SK-N-SH (cell line): Measurements from ENCODE around the gene RBP3. TPM values are rescaled to one million over a fixed set of nuclear protein-coding genes. Genes with fewer than 3 reads are reported as not detected.

Experiments
- CTCF ChIA-PET: fragments of 300-600, 350-600 bp; formaldehyde crosslinking; extraction: SDS; loops from one replicate; lab custom pipeline; 2021; lab: Yijun Ruan, JAX
- POLR2A ChIA-PET: fragments of 350-600 bp; sonication (Branson Sonifier 250); formaldehyde crosslinking; extraction: SDS; loops from one replicate; lab custom pipeline; 2020; ENCODE audit warnings: antibody characterized with exemption, inconsistent platforms; lab: Yijun Ruan, JAX
- DNase-seq: peaks from one replicate; pipeline ENCODE4 v3.0.0; 2012
- H2AFZ ChIP-seq: fragments of 200-600 bp; sonication (generic); 2 replicates; pipeline ENCODE4 v1.8.1; 2016; ENCODE audit warnings: antibody characterized with exemption, mild to moderate bottlenecking, low read depth
- H3F3A ChIP-seq: fragments of 200-600 bp; sonication (generic); replicated peaks from 2 replicates; pipeline ENCODE3; 2016; ENCODE audit warnings: antibody characterized with exemption, mild to moderate bottlenecking; ENCODE audit not compliant: insufficient read depth
- H3K27ac ChIP-seq, 2 experiments: fragments of 200-500 bp in 1 of 2; fragments of 200-600 bp in 1 of 2; sonication (Bioruptor generic) in 1 of 2; sonication (generic), shearing (Covaris generic) in 1 of 2; 2 replicates each; pipeline versions ENCODE4 v1.5.1 to v1.6.1; 2014 to 2016; ENCODE audit warnings: low read depth in 2 of 2, inconsistent platforms in 1 of 2, low read length in 1 of 2, mild to moderate bottlenecking in 1 of 2, mixed read lengths in 1 of 2
- H3K27me3 ChIP-seq: fragments of 200-600 bp; sonication (generic), shearing (Covaris generic); 2 replicates; pipeline ENCODE4 v1.6.1; 2016; ENCODE audit warnings: mixed run types; ENCODE audit not compliant: insufficient read depth
- H3K36me3 ChIP-seq, 2 experiments: fragments of 200-500 bp in 1 of 2; fragments of 200-600 bp in 1 of 2; sonication (Bioruptor generic) in 1 of 2; sonication (generic) in 1 of 2; replicated peaks in 1 of 2; 2 replicates each; pipeline versions ENCODE3 to v1.5.1; 2014 to 2016; ENCODE audit warnings: low read length in 1 of 2, mild to moderate bottlenecking in 1 of 2; ENCODE audit not compliant: insufficient read depth in 2 of 2, control insufficient read depth in 1 of 2
- H3K4me1 ChIP-seq, 2 experiments: fragments of 200-500 bp in 1 of 2; fragments of 200-600 bp in 1 of 2; sonication (Bioruptor generic) in 1 of 2; sonication (generic), shearing (Covaris generic) in 1 of 2; 2 replicates each; pipeline versions ENCODE4 v1.5.1 to v1.6.1; 2014 to 2016; ENCODE audit warnings: low read depth in 1 of 2, low read length in 1 of 2, mixed run types in 1 of 2; ENCODE audit not compliant: insufficient read depth in 2 of 2, control insufficient read depth in 1 of 2
- H3K4me2 ChIP-seq: fragments of 200-600 bp; sonication (generic), shearing (Covaris generic); 2 replicates; pipeline ENCODE4 v1.6.1; 2017; ENCODE audit warnings: mixed run types
- H3K4me3 ChIP-seq, 2 experiments: fragments of 200-500 bp in 1 of 2; fragments of 200-600 bp in 1 of 2; sonication (Bioruptor generic) in 1 of 2; sonication (generic), shearing (Covaris generic) in 1 of 2; 2 replicates each; pipeline versions ENCODE4 v1.5.1 to v1.8.1; 2014 to 2016; ENCODE audit warnings: low read depth in 2 of 2, inconsistent platforms in 1 of 2, low read length in 1 of 2, mild to moderate bottlenecking in 1 of 2, mixed read lengths in 1 of 2, moderate library complexity in 1 of 2
- H3K79me2 ChIP-seq: fragments of 200-600 bp; sonication (generic); 2 replicates; pipeline ENCODE4 v1.8.1; 2017; ENCODE audit warnings: mild to moderate bottlenecking; ENCODE audit not compliant: insufficient read depth
- H3K9ac ChIP-seq: fragments of 200-600 bp; sonication (generic); 2 replicates; pipeline ENCODE4 v1.6.1; 2017; ENCODE audit warnings: mixed run types
- H3K9me2 ChIP-seq: fragments of 200-600 bp; sonication (generic); 2 replicates; pipeline ENCODE4 v1.6.1; 2017; ENCODE audit warnings: mixed run types
- H3K9me3 ChIP-seq: fragments of 200-600 bp; sonication (generic); 2 replicates; pipeline ENCODE4 v1.6.1; 2017; ENCODE audit warnings: mixed run types, mild to moderate bottlenecking, moderate library complexity
- H4K20me1 ChIP-seq: fragments of 200-600 bp; sonication (generic); 2 replicates; pipeline ENCODE4 v1.6.1; 2017; ENCODE audit warnings: mild to moderate bottlenecking, mixed run types; ENCODE audit not compliant: insufficient read depth
- CHD2 ChIP-seq: fragments of 150-350 bp; IDR thresholded peaks from 2 replicates; pipeline ENCODE4 v1.6.1; 2018; ENCODE audit warnings: low read length; ENCODE audit not compliant: partially characterized antibody
- ELF1 ChIP-seq: IDR thresholded peaks from 2 replicates; pipeline ENCODE4 v1.4.0; 2012
- EZH2phosphoT487 ChIP-seq: fragments of 200-600 bp; sonication (generic); IDR thresholded peaks from 2 replicates; pipeline ENCODE4 v1.6.1; 2017; ENCODE audit warnings: low read depth, mixed run types, mild to moderate bottlenecking, antibody characterized with exemption, moderate library complexity, borderline replicate concordance
- FOSL2 ChIP-seq: IDR thresholded peaks from 2 replicates; pipeline ENCODE4 v1.4.0; 2012; ENCODE audit warnings: low read depth, mild to moderate bottlenecking, moderate library complexity, borderline replicate concordance
- FOXM1 ChIP-seq: IDR thresholded peaks from 2 replicates; pipeline ENCODE4 v1.4.0; 2012; ENCODE audit warnings: low read depth, mild to moderate bottlenecking
- GATA2 ChIP-seq: sonication (generic); formaldehyde crosslinking; IDR thresholded peaks from 2 replicates; pipeline ENCODE4 v1.5.0; 2020; ENCODE audit warnings: mild to moderate bottlenecking, missing genetic modification reagents
- JUND ChIP-seq: IDR thresholded peaks from 2 replicates; pipeline ENCODE4 v1.4.0; 2012
- MEF2A ChIP-seq: IDR thresholded peaks from 2 replicates; pipeline ENCODE4 v1.4.0; 2012; ENCODE audit warnings: low read depth, borderline replicate concordance
- NFIC ChIP-seq: IDR thresholded peaks from 2 replicates; pipeline ENCODE4 v1.4.0; 2012; ENCODE audit warnings: borderline replicate concordance
- NRF1 ChIP-seq: IDR thresholded peaks from 2 replicates; pipeline ENCODE4 v1.6.1; 2012; ENCODE audit warnings: low read depth, mild to moderate bottlenecking, low read length
- PBX3 ChIP-seq: IDR thresholded peaks from 2 replicates; pipeline ENCODE4; 2012
- RCOR1 ChIP-seq: fragments of 150-350 bp; IDR thresholded peaks from 2 replicates; pipeline ENCODE4 v1.6.1; 2017; ENCODE audit warnings: antibody characterized with exemption, low read length
- RFX5 ChIP-seq: IDR thresholded peaks from 2 replicates; pipeline ENCODE4 v1.6.1; 2012; ENCODE audit warnings: mild to moderate bottlenecking, improper control_type of control experiment, low read length
- RXRA ChIP-seq: IDR thresholded peaks from 2 replicates; pipeline ENCODE4 v1.4.0; 2012; ENCODE audit warnings: low read depth, mild to moderate bottlenecking, borderline replicate concordance
- TAF1 ChIP-seq: IDR thresholded peaks from 2 replicates; pipeline ENCODE4 v1.6.1; 2012; ENCODE audit warnings: low read depth, mild to moderate bottlenecking, low read length, moderate library complexity, borderline replicate concordance
- WGBS: methylation state at CpG from one replicate; pipeline ENCODE4 v1.1.6; 2017; ENCODE audit warnings: low lambda C conversion rate; 5-methylcytosine and 5-hydroxymethylcytosine counted together
- polyA plus RNA-seq, 3 experiments: library from polyadenylated mRNA; depleted of rRNA; stranded (reverse); fragments of >200 nt; gene quantifications; 2 replicates each; pipeline ENCODE4 v1.2.3, GENCODE V29; 2012
- TF ChIP-seq, protein P1 (sequence below): IDR thresholded peaks from 2 replicates; pipeline ENCODE4 v1.6.1; 2012; ENCODE audit warnings: mild to moderate bottlenecking, low read depth, low read length, moderate library complexity
- TF ChIP-seq, protein P2 (sequence below): fragments of 150-350 bp; IDR thresholded peaks from 2 replicates; pipeline ENCODE4 v1.6.1; 2016; ENCODE audit warnings: mild to moderate bottlenecking, low read depth, low read length

The RBP3 gene
- polyA plus RNA-seq, 1 of the 3 experiments (the other 2 are of a cell fraction), result not detected

GRCh38 chr10:47305566-47305965 lies 42.6 kb upstream of the RBP3 start (continued):
- TF ChIP-seq EZH2phosphoT487, result no peak
- no peak for TF ChIP-seq RCOR1

DNA sequence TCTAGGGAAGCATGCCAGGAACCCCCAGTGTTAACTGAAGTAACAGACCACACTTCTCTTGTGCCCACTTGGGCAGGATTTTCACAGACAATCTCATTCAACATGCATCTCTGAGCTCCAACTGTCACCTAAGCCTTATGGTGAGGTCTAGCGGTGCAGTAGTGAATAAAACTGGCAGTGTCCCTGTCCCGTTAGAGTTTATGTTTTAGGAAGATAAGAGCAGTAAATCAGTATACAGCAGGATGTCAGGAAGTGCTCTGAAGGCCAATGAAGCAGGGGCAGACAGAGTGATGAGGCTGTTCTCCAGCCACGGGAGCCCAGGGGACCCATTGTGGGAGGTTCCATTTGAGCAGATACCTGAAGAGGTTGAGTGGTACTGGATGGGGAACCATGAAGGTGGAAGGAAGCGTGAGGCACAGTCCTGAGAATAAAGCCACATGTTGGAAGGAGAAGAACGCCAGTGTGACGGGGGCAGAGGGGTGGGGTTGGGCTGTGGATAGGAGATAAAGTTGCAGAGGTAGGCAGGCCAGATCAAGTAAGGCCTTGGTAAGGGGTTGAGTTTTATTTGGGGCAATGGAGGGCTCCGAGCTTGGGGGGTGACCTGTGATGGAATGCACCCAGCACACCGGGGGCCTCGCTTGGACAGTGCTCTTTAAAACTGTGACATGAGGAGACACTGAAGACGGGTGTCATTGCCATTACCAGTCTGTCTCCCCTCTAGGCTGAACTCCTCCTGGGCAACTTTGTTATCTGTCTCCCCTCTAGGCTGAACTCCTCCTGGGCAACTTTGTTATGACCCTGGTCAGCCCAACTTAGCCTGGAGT lies 41.6 kb upstream of the RBP3 start:
- H3F3A ChIP-seq, result no peaks in the 10 kb centered on the region
- 28% methylated on average over 10 of the region's 10 CpGs for WGBS
- no peaks in the 10 kb centered on the region for H3K9me3 ChIP-seq
- ChIA-PET POLR2A (interaction anchor here (0.7 kb wide), 1 partner anchor 19 kb away, joined by 3 read pairs; no protein-coding TSS in a partner anchor), CTCF (interaction anchor here (1.1 to 12.0 kb wide), 2 partner anchors 46 to 274 kb away, joined by 3 to 337 read pairs; no protein-coding TSS in a partner anchor)
- DNase-seq, result no peak
- H3K4me1 ChIP-seq, result peaks cover 0 to 82% of the 10 kb centered on the region in 2 experiments; a peak in 1 of 4 replicates
- H3K79me2 ChIP-seq, result no peaks in the 10 kb centered on the region
- TF ChIP-seq, protein P1, sequence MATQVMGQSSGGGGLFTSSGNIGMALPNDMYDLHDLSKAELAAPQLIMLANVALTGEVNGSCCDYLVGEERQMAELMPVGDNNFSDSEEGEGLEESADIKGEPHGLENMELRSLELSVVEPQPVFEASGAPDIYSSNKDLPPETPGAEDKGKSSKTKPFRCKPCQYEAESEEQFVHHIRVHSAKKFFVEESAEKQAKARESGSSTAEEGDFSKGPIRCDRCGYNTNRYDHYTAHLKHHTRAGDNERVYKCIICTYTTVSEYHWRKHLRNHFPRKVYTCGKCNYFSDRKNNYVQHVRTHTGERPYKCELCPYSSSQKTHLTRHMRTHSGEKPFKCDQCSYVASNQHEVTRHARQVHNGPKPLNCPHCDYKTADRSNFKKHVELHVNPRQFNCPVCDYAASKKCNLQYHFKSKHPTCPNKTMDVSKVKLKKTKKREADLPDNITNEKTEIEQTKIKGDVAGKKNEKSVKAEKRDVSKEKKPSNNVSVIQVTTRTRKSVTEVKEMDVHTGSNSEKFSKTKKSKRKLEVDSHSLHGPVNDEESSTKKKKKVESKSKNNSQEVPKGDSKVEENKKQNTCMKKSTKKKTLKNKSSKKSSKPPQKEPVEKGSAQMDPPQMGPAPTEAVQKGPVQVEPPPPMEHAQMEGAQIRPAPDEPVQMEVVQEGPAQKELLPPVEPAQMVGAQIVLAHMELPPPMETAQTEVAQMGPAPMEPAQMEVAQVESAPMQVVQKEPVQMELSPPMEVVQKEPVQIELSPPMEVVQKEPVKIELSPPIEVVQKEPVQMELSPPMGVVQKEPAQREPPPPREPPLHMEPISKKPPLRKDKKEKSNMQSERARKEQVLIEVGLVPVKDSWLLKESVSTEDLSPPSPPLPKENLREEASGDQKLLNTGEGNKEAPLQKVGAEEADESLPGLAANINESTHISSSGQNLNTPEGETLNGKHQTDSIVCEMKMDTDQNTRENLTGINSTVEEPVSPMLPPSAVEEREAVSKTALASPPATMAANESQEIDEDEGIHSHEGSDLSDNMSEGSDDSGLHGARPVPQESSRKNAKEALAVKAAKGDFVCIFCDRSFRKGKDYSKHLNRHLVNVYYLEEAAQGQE, result no peak
- TF ChIP-seq FOSL2 (no peak), PBX3 (no peak), MEF2A (no peak), NFIC (no peak), FOXM1 (no peak), ELF1 (no peak), NRF1 (no peak), RFX5 (no peak), JUND (no peak), CHD2 (no peak), RXRA (no peak), GATA2 (no peak), TAF1 (no peak)
- TF ChIP-seq, protein P2, sequence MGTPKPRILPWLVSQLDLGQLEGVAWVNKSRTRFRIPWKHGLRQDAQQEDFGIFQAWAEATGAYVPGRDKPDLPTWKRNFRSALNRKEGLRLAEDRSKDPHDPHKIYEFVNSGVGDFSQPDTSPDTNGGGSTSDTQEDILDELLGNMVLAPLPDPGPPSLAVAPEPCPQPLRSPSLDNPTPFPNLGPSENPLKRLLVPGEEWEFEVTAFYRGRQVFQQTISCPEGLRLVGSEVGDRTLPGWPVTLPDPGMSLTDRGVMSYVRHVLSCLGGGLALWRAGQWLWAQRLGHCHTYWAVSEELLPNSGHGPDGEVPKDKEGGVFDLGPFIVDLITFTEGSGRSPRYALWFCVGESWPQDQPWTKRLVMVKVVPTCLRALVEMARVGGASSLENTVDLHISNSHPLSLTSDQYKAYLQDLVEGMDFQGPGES, result no peak
- H2AFZ ChIP-seq, result no peak overlapping the region
- H3K9me2 ChIP-seq, result no peaks in the 10 kb centered on the region
- H3K27ac ChIP-seq, result no peak overlapping the region
- no peak overlapping the region for H3K4me3 ChIP-seq
- no peak overlapping the region for H3K4me2 ChIP-seq
- no peak overlapping the region for H3K9ac ChIP-seq
- H3K36me3 ChIP-seq, result no peaks in the 10 kb centered on the region
- peaks cover 8% of the 10 kb centered on the region; the same call in 1 of the 2 replicates for H3K27me3 ChIP-seq
- H4K20me1 ChIP-seq, result no peaks in the 10 kb centered on the region
